Omental fat pad (tissue), 4 donors: ENCODE data around the gene TMED1. TPM values are rescaled to one million over a fixed set of nuclear protein-coding genes. Genes with fewer than 3 reads are reported as not detected.
"Not testable (repeated sequence)": the region's sequence is repeated elsewhere in the genome, so short reads cannot be mapped to it uniquely, and the experiment has no call there.

ENCODE experiments used
- ATAC-seq: fragments of 150-250 bp; one replicate; pipeline ENCODE4 v1.9.1; 2016; ENCODE audit warnings: mild to moderate bottlenecking, moderate library complexity; ENCODE audit not compliant: low FRiP score
- DNase-seq: peaks from one replicate; pipeline ENCODE4 v3.0.0-alpha.2; 2019; ENCODE audit warnings: low spot score
- CTCF ChIP-seq, 3 donors: fragments of 450-650 bp; IDR thresholded peaks; one replicate each; pipeline ENCODE4 v1.5.1; 2016 to 2017; ENCODE audit warnings: antibody characterized with exemption in 3 of 3, mild to moderate bottlenecking in 3 of 3, moderate library complexity in 2 of 3
- total RNA-seq, 4 donors: library from RNA; depleted of rRNA; stranded (reverse); fragments of >200 nt; gene quantifications; one replicate each; pipeline ENCODE4 v1.1.0, GENCODE V29; 2016

Gene TMED1
- total RNA-seq, 4 donors from 2014 or later, result 30.1 to 35.7 (median 32.4) TPM

GRCh38 chr19:10858204-10858828 is 22.3 kb upstream of the TMED1 start:
- no peak for ATAC-seq
- TF ChIP-seq CTCF (IDR thresholded peaks at IDR 0.05), result no peak

GRCh38 chr19:10856899-10857298 is 20.9 kb upstream of the TMED1 start:
- DNase-seq, ATAC-seq: not testable (repeated sequence)

More at GRCh38 chr19:10858204-10858828, 22.3 kb upstream of the TMED1 start:
- no peak for DNase-seq

GRCh38 chr19:10855879-10856522 is 20.0 kb upstream of the TMED1 start:
- no peak for TF ChIP-seq CTCF (IDR thresholded peaks at IDR 0.05)
- DNase-seq (no peak), ATAC-seq (no peak)

GRCh38 chr19:10854350-10855089 is 18.5 kb upstream of the TMED1 start:
- DNase-seq (no peak), ATAC-seq (no peak)
- TF ChIP-seq CTCF (IDR thresholded peaks at IDR 0.05), result no peak

GRCh38 chr19:10852941-10853340 is 16.9 kb upstream of the TMED1 start:
- ATAC-seq (no peak), DNase-seq (no peak)
- no peak for TF ChIP-seq CTCF (IDR thresholded peaks at IDR 0.05)

- TF ChIP-seq CTCF (IDR thresholded peaks at IDR 0.05), result no peak
- DNase-seq (no peak), ATAC-seq (no peak)
These were observed 16.2 kb upstream of the TMED1 start for GRCh38 chr19:10852098-10852800.

GRCh38 chr19:10850631-10851030 is 14.6 kb upstream of the TMED1 start:
- ATAC-seq (no peak), DNase-seq (no peak)
- TF ChIP-seq CTCF (IDR thresholded peaks at IDR 0.05), result no peak
